Retinal pigment epithelial cell (primary cell): ENCODE results near the gene HLA-G.
"Not testable (repeated sequence)": the region's sequence is repeated elsewhere in the genome, so short reads cannot be mapped to it uniquely, and the experiment has no call there.

Experiments
- DNase-seq: peaks from one replicate; pipeline ENCODE4 v3.0.0-alpha.2; 2010; ENCODE audit warnings: low read depth
- H3K4me3 ChIP-seq: 2 replicates; pipeline ENCODE4 v1.5.1; 2011; ENCODE audit warnings: mild to moderate bottlenecking, low read length, control low read depth, moderate library complexity
- CTCF ChIP-seq: conservative IDR thresholded peaks from 2 replicates; pipeline ENCODE4 v1.5.1; 2011; ENCODE audit warnings: low read depth, low read length, control low read depth, inconsistent platforms

The HLA-G gene

DNA sequence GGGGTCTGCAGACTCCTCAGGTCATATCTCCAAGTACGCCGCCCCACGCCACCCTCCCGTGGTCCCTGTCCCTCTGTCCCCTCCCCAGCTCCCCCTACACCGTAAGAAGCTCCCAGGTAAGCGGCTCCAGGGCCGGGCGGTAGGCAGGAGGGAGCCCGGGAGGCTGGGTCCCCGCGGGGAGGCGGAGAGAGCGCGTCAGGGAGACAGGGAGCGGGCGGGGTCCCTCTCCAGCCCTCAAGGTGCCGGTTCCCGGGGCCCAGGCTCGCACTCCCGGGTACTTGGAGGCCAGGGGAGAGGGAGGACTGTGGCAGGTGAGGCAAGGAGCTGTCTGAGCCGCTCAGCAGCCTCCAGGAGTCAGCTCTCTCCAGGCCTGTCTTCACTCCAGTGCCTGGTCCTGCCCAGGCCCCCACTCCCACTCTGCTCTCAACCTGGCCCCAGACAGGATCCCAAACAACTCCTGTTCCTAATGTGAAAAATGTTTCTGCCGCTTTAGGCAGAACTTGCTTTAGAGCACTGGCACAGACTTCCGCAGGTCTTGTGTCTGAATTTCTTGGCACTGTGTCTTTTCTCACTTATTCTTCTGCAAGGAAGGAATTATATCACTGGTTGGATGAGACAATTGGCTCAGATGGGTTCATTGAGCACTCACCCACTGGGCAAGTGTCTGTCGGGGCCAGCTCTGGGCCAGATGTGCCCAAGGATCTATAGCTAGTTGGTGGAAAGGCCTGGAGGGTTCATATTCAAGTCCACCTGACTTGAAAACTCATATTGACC lies 36.6 kb downstream of the HLA-G start:
- no peak for TF ChIP-seq CTCF
- no peak overlapping the region for H3K4me3 ChIP-seq
- no peak for DNase-seq

DNA sequence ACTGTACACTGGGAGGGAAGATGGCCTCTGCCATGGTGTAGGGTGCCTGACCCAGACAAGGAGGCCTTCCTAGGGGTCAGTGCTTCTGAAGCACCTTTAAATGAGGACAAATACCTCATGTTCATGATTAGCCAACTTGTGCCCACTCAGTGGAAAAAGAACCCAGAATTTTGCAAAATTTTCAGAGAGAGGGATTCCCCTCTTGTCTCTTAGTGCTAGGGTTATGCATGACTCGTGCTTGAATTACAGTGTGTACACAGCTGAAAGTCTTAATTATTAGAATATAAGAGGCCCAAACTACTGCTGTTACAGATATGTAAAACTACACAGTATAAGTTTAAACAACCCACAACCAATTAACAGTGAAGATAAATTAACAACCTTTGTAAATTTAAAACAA lies 38.0 kb downstream of the HLA-G start:
- no peak for DNase-seq
- no peak overlapping the region for H3K4me3 ChIP-seq
- TF ChIP-seq CTCF = no peak

GRCh38 chr6:29870104-29870503 lies 42.5 kb downstream of the HLA-G start:
- no peak for TF ChIP-seq CTCF
- H3K4me3 ChIP-seq = no peak overlapping the region
- DNase-seq = no peak

DNA sequence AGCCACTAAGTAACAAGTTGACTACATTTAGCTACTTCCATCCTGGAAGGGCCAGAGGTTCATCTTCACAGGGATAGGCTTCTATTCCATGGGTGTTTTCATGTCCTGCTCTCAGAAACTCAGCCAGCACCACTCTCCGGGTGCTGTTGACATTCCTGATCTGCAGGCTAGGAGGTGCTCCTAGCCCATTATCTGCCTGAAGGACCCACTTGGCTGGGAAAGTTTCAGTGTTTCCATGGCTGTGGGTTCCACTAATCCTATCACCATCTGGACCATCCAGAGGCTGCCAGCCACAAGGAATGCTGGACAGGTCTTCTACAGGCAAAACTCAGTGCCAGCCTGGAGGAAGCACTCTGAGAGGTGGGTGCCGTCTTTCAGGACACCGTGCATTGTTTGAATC lies 45.2 kb downstream of the HLA-G start:
- no peak overlapping the region for H3K4me3 ChIP-seq
- DNase-seq = no peak
- TF ChIP-seq CTCF = no peak

DNA sequence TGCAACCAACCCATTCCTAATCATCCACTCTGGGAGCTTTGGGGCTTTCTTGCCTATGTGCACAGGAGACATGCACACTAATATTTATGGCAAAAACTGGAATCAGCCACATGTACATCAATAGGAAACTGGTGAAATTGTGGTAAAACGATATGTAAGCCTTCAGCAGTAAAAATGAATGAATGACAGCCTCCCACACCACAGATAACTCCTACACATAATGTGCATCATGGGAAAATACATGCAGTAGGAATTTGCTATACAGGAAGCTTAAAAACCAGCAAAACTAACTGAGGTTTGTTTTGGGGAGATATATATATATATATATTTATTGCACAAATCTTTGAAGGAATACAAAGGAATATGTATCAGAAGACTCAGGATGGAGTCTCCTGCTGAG lies 47.6 kb downstream of the HLA-G start:
- no peak for TF ChIP-seq CTCF
- no peak overlapping the region for H3K4me3 ChIP-seq
- no peak for DNase-seq

DNA sequence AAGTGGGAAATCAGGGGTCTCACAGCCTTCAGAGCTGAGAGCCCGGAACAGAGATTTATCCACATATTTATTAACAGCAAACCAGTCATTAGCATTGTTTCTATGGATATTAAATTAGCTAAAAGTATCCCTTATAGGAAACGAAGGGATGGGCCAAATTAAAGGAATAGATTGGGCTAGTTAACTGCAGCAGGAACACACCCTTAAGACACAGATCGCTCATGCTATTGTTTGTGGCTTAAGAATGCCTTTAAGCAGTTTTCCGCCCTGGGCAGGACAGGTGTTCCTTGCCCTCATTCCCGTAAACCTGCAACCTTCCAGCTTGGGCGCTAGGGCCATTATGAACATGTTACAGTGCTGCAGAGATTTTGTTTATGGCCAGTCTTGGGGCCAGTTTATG lies 48.1 kb downstream of the HLA-G start:
- not testable (repeated sequence) for H3K4me3 ChIP-seq, DNase-seq
